ENCODE measurements around the gene METAP2.

METAP2 gene

DNA sequence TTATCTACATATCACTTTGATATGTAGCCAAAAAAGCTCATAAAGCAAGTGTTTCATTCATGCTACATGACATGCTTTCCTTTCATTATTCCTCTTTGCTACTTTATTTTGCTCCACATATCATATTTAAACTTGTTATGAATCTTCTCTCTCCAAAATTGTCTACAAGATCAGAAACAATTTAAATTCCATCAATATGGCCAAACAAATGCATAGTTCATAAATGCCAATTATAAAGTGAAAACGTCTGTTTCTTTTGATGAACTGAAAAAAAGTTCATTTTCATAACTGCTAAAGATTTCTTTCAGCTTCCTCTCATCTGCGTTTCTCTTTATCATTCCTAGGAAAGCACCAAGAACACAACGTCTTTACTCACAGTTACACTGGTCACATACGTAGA lies 54.5 kb downstream of the METAP2 start:
- TF ChIP-seq, protein P1, sequence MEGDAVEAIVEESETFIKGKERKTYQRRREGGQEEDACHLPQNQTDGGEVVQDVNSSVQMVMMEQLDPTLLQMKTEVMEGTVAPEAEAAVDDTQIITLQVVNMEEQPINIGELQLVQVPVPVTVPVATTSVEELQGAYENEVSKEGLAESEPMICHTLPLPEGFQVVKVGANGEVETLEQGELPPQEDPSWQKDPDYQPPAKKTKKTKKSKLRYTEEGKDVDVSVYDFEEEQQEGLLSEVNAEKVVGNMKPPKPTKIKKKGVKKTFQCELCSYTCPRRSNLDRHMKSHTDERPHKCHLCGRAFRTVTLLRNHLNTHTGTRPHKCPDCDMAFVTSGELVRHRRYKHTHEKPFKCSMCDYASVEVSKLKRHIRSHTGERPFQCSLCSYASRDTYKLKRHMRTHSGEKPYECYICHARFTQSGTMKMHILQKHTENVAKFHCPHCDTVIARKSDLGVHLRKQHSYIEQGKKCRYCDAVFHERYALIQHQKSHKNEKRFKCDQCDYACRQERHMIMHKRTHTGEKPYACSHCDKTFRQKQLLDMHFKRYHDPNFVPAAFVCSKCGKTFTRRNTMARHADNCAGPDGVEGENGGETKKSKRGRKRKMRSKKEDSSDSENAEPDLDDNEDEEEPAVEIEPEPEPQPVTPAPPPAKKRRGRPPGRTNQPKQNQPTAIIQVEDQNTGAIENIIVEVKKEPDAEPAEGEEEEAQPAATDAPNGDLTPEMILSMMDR (IDR thresholded peaks at IDR 0.05; ENCODE audit: low read depth, low read length), result no peak
- no peak overlapping the region for H3K4me3 ChIP-seq (ENCODE audit: low read depth, low read length)
- in situ Hi-C loops (cut with HindIII; ENCODE audit: low sequenced_read_pairs), result no loop called here
- DNase-seq (ENCODE audit: low read depth, low spot score), result no peak

- DNase-seq (ENCODE audit: low read depth, low spot score), result no peak
- in situ Hi-C loops (cut with HindIII; ENCODE audit: low sequenced_read_pairs), result no loop called here
- TF ChIP-seq, protein P1 (IDR thresholded peaks at IDR 0.05; ENCODE audit: low read depth, low read length), result no peak
- H3K4me3 ChIP-seq (ENCODE audit: low read depth, low read length), result no peak overlapping the region
These were observed 55.8 kb downstream of the METAP2 start for GRCh38 chr12:95529693-95530225.

DNA sequence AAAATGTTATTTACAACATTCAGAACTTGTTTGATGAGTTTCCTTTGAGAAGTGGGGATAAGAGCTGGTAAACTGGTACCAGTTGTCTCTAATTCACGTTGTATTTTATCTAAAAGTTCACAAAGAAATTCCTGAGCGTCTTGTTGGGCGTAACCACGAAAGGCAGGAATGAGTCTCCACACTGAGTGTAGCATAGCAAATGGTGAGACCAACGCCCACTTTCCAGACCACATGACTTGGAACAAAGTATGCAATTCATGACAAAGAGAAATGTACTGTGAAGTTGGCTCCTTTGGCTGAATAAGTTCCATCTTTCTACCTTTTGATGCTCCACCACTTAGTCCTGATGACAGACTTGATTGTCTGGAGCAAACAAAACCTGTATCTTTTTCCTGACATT lies 58.9 kb downstream of the METAP2 start:
- DNase-seq (ENCODE audit: low read depth, low spot score), result peak; percentile 42
- in situ Hi-C loops (cut with HindIII; ENCODE audit: low sequenced_read_pairs), result no loop called here
- no peak overlapping the region for H3K4me3 ChIP-seq (ENCODE audit: low read depth, low read length)
- TF ChIP-seq, protein P1 (IDR thresholded peaks at IDR 0.05; ENCODE audit: low read depth, low read length), result no peak

DNA sequence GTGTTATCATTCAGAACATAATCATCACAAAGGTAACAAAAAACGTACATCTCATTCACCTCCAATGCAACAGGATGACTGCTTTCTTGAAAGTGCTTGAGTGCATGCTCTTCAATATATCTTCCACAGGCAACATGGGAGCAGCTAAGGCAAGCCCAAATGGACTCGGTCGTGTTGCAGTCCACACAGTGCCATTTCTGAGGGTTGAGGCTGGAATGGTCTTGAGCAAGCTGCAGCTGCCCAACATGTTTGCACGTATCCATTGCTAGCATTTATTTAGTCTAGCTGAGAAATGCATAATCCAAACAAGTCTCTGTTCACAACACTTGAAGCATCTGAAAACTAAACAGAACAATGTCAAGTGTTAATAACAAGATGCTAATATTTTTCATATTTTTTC lies 60.0 kb downstream of the METAP2 start:
- H3K4me3 ChIP-seq (ENCODE audit: low read depth, low read length), result no peak overlapping the region
- TF ChIP-seq, protein P1 (IDR thresholded peaks at IDR 0.05; ENCODE audit: low read depth, low read length), result no peak
- in situ Hi-C loops (cut with HindIII; ENCODE audit: low sequenced_read_pairs), result no loop called here
- DNase-seq (ENCODE audit: low read depth, low spot score), result no peak

DNA sequence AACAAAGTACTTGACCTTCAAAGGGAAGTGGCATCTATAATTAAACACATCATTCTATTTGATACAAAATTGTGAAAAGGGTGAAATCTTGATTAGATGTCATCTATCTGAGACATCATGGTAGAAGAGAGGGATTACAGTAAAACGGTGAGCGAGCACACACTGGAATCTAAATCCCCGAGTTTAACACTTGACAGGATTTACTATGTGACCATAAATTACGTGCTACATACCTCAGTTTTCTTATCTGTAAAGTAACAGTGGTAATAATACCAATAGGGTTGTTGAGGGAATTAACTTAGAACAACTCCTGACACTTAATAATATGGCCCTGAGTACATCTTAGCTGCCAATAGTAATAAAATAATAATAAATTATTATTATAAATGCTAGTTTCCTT lies 64.1 kb downstream of the METAP2 start:
- TF ChIP-seq, protein P1 (IDR thresholded peaks at IDR 0.05; ENCODE audit: low read depth, low read length), result no peak
- in situ Hi-C loops (cut with HindIII; ENCODE audit: low sequenced_read_pairs), result no loop called here
- no peak for DNase-seq (ENCODE audit: low read depth, low spot score)
- no peak overlapping the region for H3K4me3 ChIP-seq (ENCODE audit: low read depth, low read length)

- no peak for DNase-seq (ENCODE audit: low read depth, low spot score)
- H3K4me3 ChIP-seq (ENCODE audit: low read depth, low read length), result no peak overlapping the region
- in situ Hi-C loops (cut with HindIII; ENCODE audit: low sequenced_read_pairs), result no loop called here
- TF ChIP-seq, protein P1 (IDR thresholded peaks at IDR 0.05; ENCODE audit: low read depth, low read length), result no peak
These were observed 64.7 kb downstream of the METAP2 start for GRCh38 chr12:95538656-95539055.

- TF ChIP-seq, protein P1 (IDR thresholded peaks at IDR 0.05; ENCODE audit: low read depth, low read length), result no peak
- DNase-seq (ENCODE audit: low read depth, low spot score), result no peak
- H3K4me3 ChIP-seq (ENCODE audit: low read depth, low read length), result no peak overlapping the region
- in situ Hi-C loops (cut with HindIII; ENCODE audit: low sequenced_read_pairs), result no loop called here
These were observed 67.5 kb downstream of the METAP2 start for GRCh38 chr12:95541436-95541835.

Data from astrocyte of the spinal cord (primary cell).